SU-DHL-6 (cell line): ENCODE data around the gene PCDHGB3.
"Not testable (repeated sequence)": the region's sequence is repeated elsewhere in the genome, so short reads cannot be mapped to it uniquely, and the experiment has no call there.

Experiments used
- H2AFZ ChIP-seq: fragments of 200-600 bp; sonication (generic); 2 replicates; pipeline ENCODE4 v1.6.1; 2014; ENCODE audit warnings: low read depth, mild to moderate bottlenecking, moderate library complexity, mixed read lengths, antibody characterized with exemption, low read length; ENCODE audit not compliant: severe bottlenecking
- H3F3A ChIP-seq: fragments of 200-600 bp; shearing (Covaris generic); 2 replicates; pipeline ENCODE4 v1.6.0; 2016; ENCODE audit warnings: antibody characterized with exemption, mild to moderate bottlenecking; ENCODE audit not compliant: insufficient read depth
- H3K27ac ChIP-seq: fragments of 200-600 bp; sonication (generic); 2 replicates; pipeline ENCODE4 v1.5.1; 2016; ENCODE audit warnings: low read depth, mild to moderate bottlenecking, low read length, moderate library complexity, mixed read lengths
- H3K27me3 ChIP-seq: fragments of 200-600 bp; sonication (generic), shearing (Covaris generic); 2 replicates; pipeline ENCODE4 v1.6.0; 2014; ENCODE audit warnings: mild to moderate bottlenecking, low read length
- H3K36me3 ChIP-seq: fragments of 200-600 bp; sonication (generic); 2 replicates; pipeline ENCODE4 v1.6.1; 2014; ENCODE audit warnings: mild to moderate bottlenecking, low read length, mixed read lengths
- H3K4me2 ChIP-seq: fragments of 300-600, 200-600 bp; shearing (Covaris generic), sonication (generic); 2 replicates; pipeline ENCODE4 v1.6.0; 2014; ENCODE audit warnings: low read length, low read depth, mild to moderate bottlenecking; ENCODE audit not compliant: poor library complexity, severe bottlenecking
- H3K4me3 ChIP-seq: fragments of 200-600 bp; sonication (generic); 2 replicates; pipeline ENCODE4 v1.5.1; 2014; ENCODE audit warnings: antibody characterized with exemption, low read length, mild to moderate bottlenecking, mixed read lengths; ENCODE audit not compliant: insufficient read depth, poor library complexity, severe bottlenecking
- H3K79me2 ChIP-seq: fragments of 200-600 bp; sonication (generic); 2 replicates; pipeline ENCODE4 v1.6.1; 2014; ENCODE audit warnings: mild to moderate bottlenecking, low read length, moderate library complexity; ENCODE audit not compliant: insufficient read depth
- H3K9ac ChIP-seq: fragments of 200-600 bp; sonication (generic); 2 replicates; pipeline ENCODE4 v1.7.0; 2014; ENCODE audit warnings: mild to moderate bottlenecking, low read length
- H3K9me2 ChIP-seq: fragments of 200-600 bp; sonication (generic); replicated peaks from 2 replicates; pipeline ENCODE4 v1.6.1; 2014; ENCODE audit warnings: low read length; ENCODE audit not compliant: insufficient read depth
- H3K9me3 ChIP-seq: fragments of 200-600 bp; sonication (generic); 2 replicates; pipeline ENCODE4 v1.6.1; 2014; ENCODE audit warnings: low read length, mixed read lengths; ENCODE audit not compliant: insufficient read depth
- H4K20me1 ChIP-seq: fragments of 200-600 bp; sonication (generic); 2 replicates; pipeline ENCODE4 v1.6.1; 2014; ENCODE audit warnings: low read depth, mild to moderate bottlenecking, antibody characterized with exemption, low read length, moderate library complexity, mixed read lengths
- CTCF ChIP-seq: fragments of 200-600 bp; sonication (generic); IDR thresholded peaks from one replicate; pipeline ENCODE4 v1.5.1; 2017; ENCODE audit warnings: antibody characterized with exemption, mild to moderate bottlenecking, low read length, moderate library complexity; ENCODE audit not compliant: insufficient read depth, poor library complexity, severe bottlenecking
- EZH2phosphoT487 ChIP-seq: fragments of 200-600 bp; sonication (generic), shearing (Covaris generic); conservative IDR thresholded peaks from 2 replicates; pipeline ENCODE4 v1.6.1; 2018; ENCODE audit warnings: mild to moderate bottlenecking, antibody characterized with exemption, low read length, moderate library complexity, mixed read lengths

PCDHGB3 gene

GRCh38 chr5:141382469-141383294 lies 12.6 kb downstream of the PCDHGB3 start, which contains the start of gene PCDHGA7:
TSS of gene PCDHGA7 (plus strand) at chr5:141382742. CDS start at chr5:141382900, 158 bp downstream.
- peak within 1 kb of the TSS; percentile 59 for H3K9ac ChIP-seq
- peak; percentile 40 for TF ChIP-seq CTCF
- no peak for TF ChIP-seq EZH2phosphoT487
- no peaks in the 10 kb centered on the region for H3F3A ChIP-seq
- H4K20me1 ChIP-seq: no peaks in the 10 kb centered on the region
- H3K27ac ChIP-seq: peak within 1 kb of the TSS; percentile 35
- peak within 1 kb of the TSS; percentile 54 for H3K4me2 ChIP-seq
- H3K27me3 ChIP-seq: no peaks in the 10 kb centered on the region
- H3K4me3 ChIP-seq: peak within 1 kb of the TSS; percentile 55
- H2AFZ ChIP-seq: peak within 1 kb of the TSS; percentile 55
- peaks cover 18% of the 10 kb centered on the region; the same call in 1 of the 2 replicates for H3K9me3 ChIP-seq
- H3K36me3 ChIP-seq: peaks cover 5% of the 10 kb centered on the region; the same call in 1 of the 2 replicates
- no peaks in the 10 kb centered on the region for H3K79me2 ChIP-seq
- H3K9me2 ChIP-seq: no peaks in the 10 kb centered on the region

- Histone ChIP-seq H3K4me2 (peak overlapping the region; percentile 54), H3K79me2 (no peaks in the 10 kb centered on the region), H3K36me3 (peaks cover 3% of the 10 kb centered on the region; the same call in 1 of the 2 replicates), H3K27ac (peak overlapping the region; percentile 35; the same call in 1 of the 2 replicates), H4K20me1 (no peaks in the 10 kb centered on the region), H3K9me2 (no peaks in the 10 kb centered on the region), H3K4me3 (peak overlapping the region; percentile 55), H3K27me3 (no peaks in the 10 kb centered on the region), H2AFZ (peak overlapping the region; percentile 55), H3K9me3 (peaks cover 18% of the 10 kb centered on the region; the same call in 1 of the 2 replicates), H3F3A (no peaks in the 10 kb centered on the region), H3K9ac (peak overlapping the region; percentile 59)
- TF ChIP-seq CTCF: no peak
- TF ChIP-seq EZH2phosphoT487: no peak
Observed at GRCh38 chr5:141383345-141383744, 13.3 kb downstream of the PCDHGB3 start.

GRCh38 chr5:141384471-141385267 lies 14.6 kb downstream of the PCDHGB3 start:
- Histone ChIP-seq H3F3A (no peaks in the 10 kb centered on the region), H3K9me3 (peaks cover 18% of the 10 kb centered on the region; the same call in 1 of the 2 replicates)
- TF ChIP-seq EZH2phosphoT487 (no peak), CTCF (no peak)

GRCh38 chr5:141387557-141388311 lies 17.7 kb downstream of the PCDHGB3 start, which contains the start of gene PCDHGB4:
TSS of gene PCDHGB4 (plus strand) at chr5:141387698. CDS start at chr5:141387885, 187 bp downstream.
- H3K36me3 ChIP-seq, H3K27me3 ChIP-seq, H3K4me3 ChIP-seq, H2AFZ ChIP-seq, H3K79me2 ChIP-seq, H3K9ac ChIP-seq, H3K27ac ChIP-seq, H4K20me1 ChIP-seq, H3F3A ChIP-seq, H3K9me2 ChIP-seq: not testable (repeated sequence)
- Histone ChIP-seq H3K9me3 (peaks cover 18% of the 10 kb centered on the region; the same call in 1 of the 2 replicates), H3K4me2 (peak within 1 kb of the TSS; percentile 13)

More at GRCh38 chr5:141384471-141385267, 14.6 kb downstream of the PCDHGB3 start:
- Histone ChIP-seq H3K4me3 (no peak overlapping the region), H4K20me1 (no peaks in the 10 kb centered on the region), H3K9me2 (no peaks in the 10 kb centered on the region), H3K9ac (no peak overlapping the region), H3K27me3 (no peaks in the 10 kb centered on the region), H3K27ac (no peak overlapping the region), H3K36me3 (peaks cover 3% of the 10 kb centered on the region; the same call in 1 of the 2 replicates), H3K79me2 (no peaks in the 10 kb centered on the region), H3K4me2 (no peak overlapping the region), H2AFZ (no peak overlapping the region)
